Activated T-helper 1 cell treated with anti-CD3 and anti-CD28 coated beads, Interleukin-12 subunit alpha, Interleukin-12 subunit beta, Interleukin-2, Interleukin-4 antibody, amounts not matched to agents 30 ng/mL and 10 ng/mL and 1 ng/mL, durations not matched to agents 14 hours and 24 hours and 36 hours (primary cell): ENCODE results near the gene HMGN4. TPM values are rescaled to one million over a fixed set of nuclear protein-coding genes. Genes with fewer than 3 reads are reported as not detected.
A peak's percentile ranks its signal among the peaks of the same experiment; 100 is the strongest.
"Not testable (repeated sequence)": the region's sequence is repeated elsewhere in the genome, so short reads cannot be mapped to it uniquely, and the experiment has no call there.

Source experiments
- DNase-seq: peaks from one replicate; pipeline ENCODE4 v3.0.0; 2021; ENCODE audit warnings: low spot score
- H3K27ac Mint-ChIP-seq: one replicate; pipeline ENCODE4 v1.8.0; 2021; ENCODE audit warnings: mild to moderate bottlenecking, mixed read lengths
- H3K27me3 Mint-ChIP-seq: one replicate; pipeline ENCODE4 v1.8.0; 2022; ENCODE audit warnings: mild to moderate bottlenecking, moderate library complexity, mixed read lengths; ENCODE audit not compliant: insufficient read depth
- H3K36me3 Mint-ChIP-seq: one replicate; pipeline ENCODE4 v1.8.0; 2021; ENCODE audit warnings: low read depth, mixed read lengths
- H3K4me1 Mint-ChIP-seq: one replicate; pipeline ENCODE4 v1.8.0; 2021; ENCODE audit warnings: low read depth, mixed read lengths
- H3K4me3 Mint-ChIP-seq: one replicate; pipeline ENCODE4 v1.8.0; 2021; ENCODE audit warnings: mild to moderate bottlenecking, moderate library complexity, mixed read lengths
- H3K9me3 Mint-ChIP-seq: one replicate; pipeline ENCODE4 v1.8.0; 2021; ENCODE audit warnings: mixed read lengths
- intact Hi-C: fragments of 100-400 bp; cut with micrococcal nuclease; formaldehyde crosslinking; loops from one replicate; pipeline ENCODE4 v1.15.1; 2024
- total RNA-seq: library from RNA; stranded (reverse); gene quantifications from 2 replicates; pipeline ENCODE4 v1.2.3, GENCODE V29; 2022

HMGN4 gene
- total RNA-seq, 1 donor from 2014 or later: 77.6 TPM

DNA sequence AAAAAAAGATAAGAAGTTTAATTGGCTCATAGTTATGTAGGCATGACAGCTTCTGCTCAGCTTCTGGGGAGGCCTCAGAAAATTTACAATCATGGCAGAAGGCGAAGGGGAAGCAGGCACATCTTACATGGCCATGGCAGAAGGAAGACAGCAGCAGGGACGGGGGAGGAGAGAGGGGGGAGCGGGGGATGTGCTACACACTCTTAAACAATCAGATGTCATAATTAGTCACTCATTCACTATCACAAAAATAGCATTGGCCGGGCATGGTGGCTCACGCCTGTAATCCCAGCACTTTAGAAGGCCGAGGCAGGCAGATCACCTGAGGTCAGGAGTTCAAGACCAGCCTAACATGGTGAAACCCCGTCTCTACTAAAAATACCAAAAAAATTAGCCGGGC, 27.1 kb upstream of the HMGN4 start:
- DNase-seq, H3K4me1 Mint-ChIP-seq, H3K36me3 Mint-ChIP-seq, H3K4me3 Mint-ChIP-seq, H3K9me3 Mint-ChIP-seq, intact Hi-C loops, H3K27ac Mint-ChIP-seq: not testable (repeated sequence)
- H3K27me3 Mint-ChIP-seq: peaks cover 16% of the 10 kb centered on the region

DNA sequence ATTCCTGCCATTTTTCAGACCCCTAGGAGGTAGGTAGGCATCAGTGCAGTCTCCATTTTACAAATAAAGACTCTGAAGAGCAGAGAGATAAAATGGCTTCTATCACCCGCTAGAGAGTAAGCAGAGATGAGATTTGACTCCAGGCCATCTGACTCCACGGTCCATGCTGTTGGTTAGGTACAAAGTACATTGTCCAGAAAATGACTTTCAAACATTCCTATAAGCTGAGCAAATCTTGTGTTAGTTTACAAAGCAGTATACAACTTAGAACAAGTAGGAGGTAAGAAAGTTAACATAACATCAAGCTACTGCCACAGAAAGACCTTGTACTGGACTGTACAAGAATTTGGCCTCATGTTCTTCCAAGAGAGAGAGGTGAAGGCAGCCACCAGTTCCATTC, 23.2 kb upstream of the HMGN4 start:
- intact Hi-C loops: loop anchor here (2.0 kb wide), 1 partner anchor 14 kb away; the partner anchor contains the start of gene BTN1A1
- Mint-ChIP-seq H3K27me3 (peaks cover 3% of the 10 kb centered on the region), H3K36me3 (no peaks in the 10 kb centered on the region), H3K4me1 (peaks cover 1% of the 10 kb centered on the region), H3K27ac (no peak overlapping the region), H3K4me3 (no peak overlapping the region), H3K9me3 (no peaks in the 10 kb centered on the region)
- DNase-seq: no peak

DNA sequence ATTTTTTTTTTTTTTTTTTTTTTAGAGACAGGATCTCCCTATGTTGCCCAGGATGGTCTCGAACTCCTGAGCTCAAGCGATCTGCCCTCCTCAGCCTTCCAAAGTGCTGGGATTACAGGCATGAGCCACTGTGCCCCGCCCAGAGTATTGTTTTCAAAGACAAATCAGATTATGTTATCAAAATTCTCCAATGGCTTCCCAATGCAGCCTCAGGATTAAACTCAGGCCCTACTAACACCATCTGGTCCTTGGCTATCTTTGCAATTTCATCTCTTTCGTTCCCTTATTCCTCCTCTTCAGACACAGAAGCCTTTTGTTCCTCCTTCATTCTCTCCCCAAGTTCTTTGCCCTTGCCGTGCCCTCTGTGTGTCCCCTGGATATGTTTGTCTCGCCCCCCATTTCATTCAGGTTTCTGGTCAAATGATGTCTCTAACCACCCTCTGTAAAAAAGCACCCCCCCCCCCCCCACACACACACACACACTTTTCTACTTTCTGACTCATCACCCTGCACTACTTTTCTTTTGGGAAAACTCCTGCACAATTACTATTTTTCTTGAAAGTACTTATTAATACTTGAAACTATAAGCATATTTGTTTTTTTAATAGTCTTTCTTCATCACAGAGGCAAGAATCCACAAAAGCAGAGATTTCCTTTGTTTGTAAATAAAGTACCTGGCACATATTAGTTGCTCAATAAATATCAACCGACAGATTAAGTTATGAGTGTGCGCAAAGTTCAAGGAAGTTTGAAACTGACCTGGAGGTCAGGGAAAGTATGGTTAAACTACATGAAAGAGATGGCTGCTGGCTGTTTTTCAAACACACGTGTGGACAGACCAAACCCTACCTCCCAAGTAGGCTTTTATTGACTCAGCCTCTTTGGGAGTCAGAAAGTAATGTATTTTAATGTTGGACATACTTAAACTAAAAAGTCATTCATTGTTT, 21.4 kb upstream of the HMGN4 start:
- peaks cover 2% of the 10 kb centered on the region for H3K27me3 Mint-ChIP-seq
- peaks cover 14% of the 10 kb centered on the region for H3K4me1 Mint-ChIP-seq
- DNase-seq: no peak
- no peaks in the 10 kb centered on the region for H3K9me3 Mint-ChIP-seq
- H3K27ac Mint-ChIP-seq: no peak overlapping the region
- no peaks in the 10 kb centered on the region for H3K36me3 Mint-ChIP-seq
- no peak overlapping the region for H3K4me3 Mint-ChIP-seq
- intact Hi-C loops: no loop called here

- Mint-ChIP-seq H3K27me3 (peaks cover 2% of the 10 kb centered on the region), H3K36me3 (peaks cover 3% of the 10 kb centered on the region)
- intact Hi-C loops: no loop called here
Observed at GRCh38 chr6:26519359-26519758, 18.8 kb upstream of the HMGN4 start.

DNA sequence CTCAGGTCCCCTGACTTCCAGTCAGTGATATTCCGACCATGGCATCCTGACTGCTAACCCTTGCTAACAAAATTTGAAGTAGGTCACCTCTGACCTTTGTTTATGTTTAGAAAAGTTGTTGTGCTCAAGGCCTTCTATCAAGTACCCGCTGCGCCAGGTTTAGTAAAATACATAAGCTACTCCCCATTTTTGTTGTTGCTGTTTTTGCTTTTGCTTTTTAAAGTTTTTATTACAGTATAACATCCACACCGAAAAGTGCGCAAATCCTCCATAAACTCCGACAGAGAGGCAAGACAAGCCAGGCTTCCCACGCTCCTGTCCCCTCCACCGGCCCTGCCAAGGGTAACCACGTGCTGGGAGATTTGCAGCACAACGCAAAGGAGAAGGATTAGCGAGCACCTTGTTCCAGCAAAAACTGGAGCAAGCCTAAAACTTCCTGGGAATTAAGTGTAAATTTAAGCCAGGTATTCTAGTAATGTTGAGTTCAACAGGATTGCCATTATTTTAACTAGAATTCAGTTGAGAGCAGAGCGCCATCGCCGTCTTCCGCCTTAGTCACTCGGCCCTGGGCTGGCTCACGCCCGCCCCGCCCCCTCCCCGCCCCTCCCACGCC, 17.8 kb upstream of the HMGN4 start:
- H3K4me1 Mint-ChIP-seq: peaks cover 35% of the 10 kb centered on the region
- peaks cover 2% of the 10 kb centered on the region for H3K27me3 Mint-ChIP-seq
- DNase-seq: no peak
- peak overlapping the region; percentile 80 for H3K27ac Mint-ChIP-seq
- H3K9me3 Mint-ChIP-seq: peaks cover 5% of the 10 kb centered on the region
- intact Hi-C loops: no loop called here
- H3K4me3 Mint-ChIP-seq: peak overlapping the region; percentile 79
- peaks cover 3% of the 10 kb centered on the region for H3K36me3 Mint-ChIP-seq

More at GRCh38 chr6:26519359-26519758, 18.8 kb upstream of the HMGN4 start:
- DNase-seq: no peak
- H3K27ac Mint-ChIP-seq: no peak overlapping the region
- peaks cover 5% of the 10 kb centered on the region for H3K9me3 Mint-ChIP-seq
- H3K4me1 Mint-ChIP-seq: peaks cover 35% of the 10 kb centered on the region
- H3K4me3 Mint-ChIP-seq: no peak overlapping the region

GRCh38 chr6:26520850-26521599, 17.1 kb upstream of the HMGN4 start:
- peaks cover 35% of the 10 kb centered on the region for H3K4me1 Mint-ChIP-seq
- peak; percentile 78 for DNase-seq
- intact Hi-C loops: loop anchor here (1.0 kb wide), 5 partner anchors 11 to 64 kb away; partner anchors contain the start of gene BTN2A1
- peaks cover 3% of the 10 kb centered on the region for H3K27me3 Mint-ChIP-seq
- peaks cover 3% of the 10 kb centered on the region for H3K36me3 Mint-ChIP-seq
- H3K27ac Mint-ChIP-seq: peak overlapping the region; percentile 97
- H3K4me3 Mint-ChIP-seq: peak overlapping the region; percentile 83
- H3K9me3 Mint-ChIP-seq: peaks cover 5% of the 10 kb centered on the region

DNA sequence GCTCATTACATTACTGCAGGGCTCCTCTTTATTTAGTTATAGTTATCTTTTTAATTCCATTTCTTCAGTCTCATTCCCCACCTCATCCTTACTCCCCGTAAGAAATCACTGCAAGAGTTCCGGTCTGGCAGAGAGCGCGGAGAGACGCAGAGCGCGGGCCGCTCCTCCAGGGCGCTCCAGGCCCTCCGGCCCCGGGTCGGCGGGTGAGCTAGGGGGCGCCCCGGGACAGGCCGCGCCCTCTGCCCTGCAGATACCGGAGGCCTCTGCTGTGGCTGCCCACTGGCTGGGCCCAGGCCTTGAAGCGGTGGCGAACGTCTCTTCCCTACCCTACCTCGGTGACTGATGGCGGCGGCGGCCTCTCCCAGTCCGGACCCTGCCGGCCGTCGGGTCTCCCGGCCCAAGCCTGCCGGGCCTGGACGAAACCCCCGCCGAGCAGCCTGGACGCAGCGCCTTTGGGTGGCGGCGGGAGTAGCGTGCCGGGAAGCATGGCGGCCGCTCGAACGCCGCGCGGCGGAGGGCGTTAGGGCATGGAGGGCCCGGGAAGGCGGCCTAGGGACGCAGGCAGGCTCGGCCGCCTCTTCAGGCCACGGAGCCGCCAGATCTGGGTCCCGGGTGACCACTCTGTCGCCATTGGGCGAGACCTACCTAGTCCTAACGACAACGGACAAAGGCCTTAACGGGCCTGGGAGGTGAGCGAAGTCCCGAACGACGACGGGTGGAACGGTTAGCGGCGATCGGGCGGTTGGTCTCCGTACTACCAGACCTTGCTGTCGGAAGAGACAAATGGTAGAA, 16.4 kb upstream of the HMGN4 start:
- DNase-seq: peak; percentile 65
- H3K27ac Mint-ChIP-seq: peak overlapping the region; percentile 97
- H3K9me3 Mint-ChIP-seq: peaks cover 5% of the 10 kb centered on the region
- peaks cover 3% of the 10 kb centered on the region for H3K27me3 Mint-ChIP-seq
- intact Hi-C loops: loop anchor here (1.0 kb wide), 5 partner anchors 11 to 64 kb away; partner anchors contain the start of gene BTN2A1
- H3K4me3 Mint-ChIP-seq: peak overlapping the region; percentile 83
- peaks cover 3% of the 10 kb centered on the region for H3K36me3 Mint-ChIP-seq
- peaks cover 35% of the 10 kb centered on the region for H3K4me1 Mint-ChIP-seq

GRCh38 chr6:26522486-26523228, 15.5 kb upstream of the HMGN4 start:
- intact Hi-C loops, DNase-seq: not testable (repeated sequence)
- H3K4me3 Mint-ChIP-seq: peak overlapping the region; percentile 83

GRCh38 chr6:26524314-26524713, 13.9 kb upstream of the HMGN4 start:
- intact Hi-C loops: not testable (repeated sequence)

More at GRCh38 chr6:26522486-26523228, 15.5 kb upstream of the HMGN4 start:
- not testable (repeated sequence) for H3K27me3 Mint-ChIP-seq, H3K36me3 Mint-ChIP-seq, H3K9me3 Mint-ChIP-seq
- Mint-ChIP-seq H3K4me1 (peaks cover 35% of the 10 kb centered on the region), H3K27ac (peak overlapping the region; percentile 87)

GRCh38 chr6:26524722-26525370, 13.3 kb upstream of the HMGN4 start:
- Mint-ChIP-seq H3K9me3 (peaks cover 5% of the 10 kb centered on the region), H3K36me3 (peaks cover 3% of the 10 kb centered on the region), H3K4me1 (peaks cover 35% of the 10 kb centered on the region), H3K27me3 (peaks cover 3% of the 10 kb centered on the region), H3K27ac (no peak overlapping the region), H3K4me3 (no peak overlapping the region)
- intact Hi-C loops: no loop called here
- no peak for DNase-seq

More at GRCh38 chr6:26524314-26524713, 13.9 kb upstream of the HMGN4 start:
- not testable (repeated sequence) for H3K9me3 Mint-ChIP-seq, H3K27me3 Mint-ChIP-seq, H3K4me3 Mint-ChIP-seq, H3K27ac Mint-ChIP-seq, H3K36me3 Mint-ChIP-seq, DNase-seq
- H3K4me1 Mint-ChIP-seq: peaks cover 35% of the 10 kb centered on the region

DNA sequence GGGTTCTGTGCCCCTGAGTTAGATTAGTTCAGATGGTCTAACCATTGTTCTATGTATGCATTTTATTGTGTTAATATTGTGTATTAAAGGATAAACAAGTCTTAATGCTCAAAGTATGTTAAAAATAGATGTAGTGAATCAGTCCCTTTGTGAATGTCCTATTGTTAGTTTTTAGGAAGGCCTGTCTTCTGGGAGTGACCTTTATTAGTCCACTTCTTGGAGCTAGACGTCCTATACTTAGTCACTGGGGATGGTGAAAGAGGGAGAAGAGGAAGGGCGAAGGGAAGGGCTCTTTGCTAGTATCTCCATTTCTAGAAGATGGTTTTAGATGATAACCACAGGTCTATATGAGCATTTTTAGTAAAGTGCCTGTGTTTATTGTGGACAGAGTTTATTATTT, 12.3 kb upstream of the HMGN4 start:
- peaks cover 5% of the 10 kb centered on the region for H3K9me3 Mint-ChIP-seq
- no peak overlapping the region for H3K27ac Mint-ChIP-seq
- no peak overlapping the region for H3K4me3 Mint-ChIP-seq
- intact Hi-C loops: no loop called here
- DNase-seq: no peak
- H3K4me1 Mint-ChIP-seq: peaks cover 28% of the 10 kb centered on the region
- peaks cover 3% of the 10 kb centered on the region for H3K36me3 Mint-ChIP-seq
- peaks cover 3% of the 10 kb centered on the region for H3K27me3 Mint-ChIP-seq
